Pancreas (tissue), 10 donors: Measurements from ENCODE around the gene MPZL3. TPM values are rescaled to one million over a fixed set of nuclear protein-coding genes. Genes with fewer than 3 reads are reported as not detected.

Experiments
- ATAC-seq, 4 donors: fragments of 200-7000 bp; cut with Tn5 transposase; one replicate each; pipeline versions ENCODE4 v1.8.0 to v1.9.1; 2020; ENCODE audit warnings: mild to moderate bottlenecking in 4 of 4, moderate library complexity in 4 of 4
- DNase-seq, 6 donors: peaks; one replicate each; pipeline ENCODE4 v3.0.0-alpha.2; 2020
- FAIRE-seq: peaks from 2 replicates; lab custom pipeline; 2012; peaks lifted over from hg19 to GRCh38; lab: Jason Lieb, UNC
- H3K27ac ChIP-seq, 4 donors: fragments of 200-600 bp; sonication (generic); 1 replicate in 3 of 4; 2 replicates in 1 of 4; pipeline versions ENCODE4 v1.5.0 to v1.8.0; 2020
- H3K27me3 ChIP-seq, 4 donors: fragments of 200-600 bp; one replicate each; pipeline ENCODE4 v1.8.0; 2021
- H3K36me3 ChIP-seq, 3 donors: fragments of 200-600 bp; sonication (generic) in 1 of 3; one replicate each; pipeline versions ENCODE4 v1.5.0 to v1.8.0; 2020 to 2021
- H3K4me1 ChIP-seq, 3 donors: fragments of 200-600 bp; one replicate each; pipeline ENCODE4 v1.8.0; 2021
- H3K4me3 ChIP-seq, 4 donors: fragments of 200-600 bp; sonication (generic) in 2 of 4; one replicate each; pipeline versions ENCODE4 v1.5.0 to v1.8.0; 2020 to 2021
- H3K9me3 ChIP-seq, 4 donors: fragments of 200-600 bp; one replicate each; pipeline ENCODE4 v1.8.0; 2021
- WGBS, 2 donors: extraction: QIAGEN DNeasy Blood & Tissue Kit; methylation state at CpG; one replicate each; pipeline ENCODE4 v1.1.7; 2013; 5-methylcytosine and 5-hydroxymethylcytosine counted together
- intact Hi-C, 3 donors: fragments of 100-400 bp; cut with DNase I; formaldehyde crosslinking; loops; one replicate each; pipeline versions ENCODE4 v1.11.1 to v1.14.2; 2022
- polyA plus RNA-seq, 2 donors: library from polyadenylated mRNA; stranded (reverse); fragments of 200-250 nt; gene quantifications; one replicate each; pipeline ENCODE4 v1.2.3, GENCODE V29; 2013
- total RNA-seq, 6 donors: library from RNA; stranded (reverse); fragmentation: NEBNext Ultra II Directional in 4 of 6; extraction: Animal tissue kit (Norgen Biotek cat#: 25700) in 4 of 6; gene quantifications; one replicate each; pipeline versions ENCODE4 v1.2.1 to v1.2.4, GENCODE V29; 2021 to 2023
- TF ChIP-seq, protein P1 (sequence below), 4 donors: fragments of 200-600 bp; sonication (generic) in 3 of 4; IDR thresholded peaks; one replicate each; pipeline versions ENCODE4 v1.5.0 to v1.8.0; 2021; ENCODE audit warnings: antibody characterized with exemption in 4 of 4
- donor health status: healthy with polysubstance abuse.
- donor health status: DM: no; HTN: no; CAD: no; lungs with moderate emphysema.
- donor health status: DM: no; HTN: no; CAD: no.
- donor health status: control.
- donor health status: control.
- donor health status: Bipolar disorder and iron deficiency.
- donor health status: DM: yes; HTN: yes; CAD: no.
- donor health status: DM: no; HTN: no; CAD: no.
- donor health status: DM: no; HTN: no; CAD: no.
- donor health status: DM: yes; HTN: yes; CAD: no.

MPZL3 gene
- total and polyA plus RNA-seq, 8 donors: 3.8 to 8.0 (median 5.2) TPM

- intact Hi-C loops: no loop called here
Observed at GRCh38 chr11:118258410-118258809, 6.2 kb upstream of the MPZL3 start.

DNA sequence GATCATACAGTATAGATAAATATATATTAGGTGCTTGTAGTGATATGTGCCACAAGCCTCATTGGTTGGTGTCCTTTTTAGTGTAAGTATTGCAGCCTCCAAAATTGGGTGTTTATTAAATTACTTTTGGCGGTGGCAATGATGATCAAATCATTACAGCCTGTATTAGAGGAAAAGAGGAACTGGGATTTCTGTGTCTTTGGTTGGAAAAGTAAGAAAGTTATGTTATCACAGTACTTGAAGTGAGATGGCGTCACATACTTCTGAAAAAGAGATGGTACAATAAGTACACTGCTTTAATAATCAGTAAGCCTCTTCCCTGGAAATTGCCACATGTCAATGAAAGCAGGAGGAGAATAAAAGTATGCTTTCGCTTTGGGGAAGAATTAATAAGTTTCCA lies 523 bp upstream of the MPZL3 start:
- ATAC-seq (peak in 2 of 4 donors; percentile 5 to 18), FAIRE-seq (no peak), DNase-seq (no peak)
- peak overlapping the region; percentile 90 to 99 (median 96) for H3K27ac ChIP-seq
- no peaks in the 10 kb centered on the region for H3K9me3 ChIP-seq
- TF ChIP-seq, protein P1, sequence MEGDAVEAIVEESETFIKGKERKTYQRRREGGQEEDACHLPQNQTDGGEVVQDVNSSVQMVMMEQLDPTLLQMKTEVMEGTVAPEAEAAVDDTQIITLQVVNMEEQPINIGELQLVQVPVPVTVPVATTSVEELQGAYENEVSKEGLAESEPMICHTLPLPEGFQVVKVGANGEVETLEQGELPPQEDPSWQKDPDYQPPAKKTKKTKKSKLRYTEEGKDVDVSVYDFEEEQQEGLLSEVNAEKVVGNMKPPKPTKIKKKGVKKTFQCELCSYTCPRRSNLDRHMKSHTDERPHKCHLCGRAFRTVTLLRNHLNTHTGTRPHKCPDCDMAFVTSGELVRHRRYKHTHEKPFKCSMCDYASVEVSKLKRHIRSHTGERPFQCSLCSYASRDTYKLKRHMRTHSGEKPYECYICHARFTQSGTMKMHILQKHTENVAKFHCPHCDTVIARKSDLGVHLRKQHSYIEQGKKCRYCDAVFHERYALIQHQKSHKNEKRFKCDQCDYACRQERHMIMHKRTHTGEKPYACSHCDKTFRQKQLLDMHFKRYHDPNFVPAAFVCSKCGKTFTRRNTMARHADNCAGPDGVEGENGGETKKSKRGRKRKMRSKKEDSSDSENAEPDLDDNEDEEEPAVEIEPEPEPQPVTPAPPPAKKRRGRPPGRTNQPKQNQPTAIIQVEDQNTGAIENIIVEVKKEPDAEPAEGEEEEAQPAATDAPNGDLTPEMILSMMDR (IDR thresholded peaks at IDR 0.05): no peak
- H3K36me3 ChIP-seq: no peaks in the 10 kb centered on the region
- peaks cover 0 to 10% (median 6%) of the 10 kb centered on the region in 3 donors for H3K4me1 ChIP-seq
- H3K4me3 ChIP-seq: peak overlapping the region; percentile 47 to 92 (median 62)
- intact Hi-C loops: no loop called here
- 25 to 32% methylated on average over 3 of the region's 3 CpGs for WGBS, 2 donors
- H3K27me3 ChIP-seq: no peaks in the 10 kb centered on the region

More at GRCh38 chr11:118258410-118258809, 6.2 kb upstream of the MPZL3 start:
- no peak for DNase-seq
- H3K4me1 ChIP-seq: peaks cover 0 to 18% (median under 1%) of the 10 kb centered on the region in 3 donors
- 0 to 96% methylated on average over 1 of the region's 1 CpG for whole genome bisulfite sequencing, 2 donors
- H3K27me3 ChIP-seq: no peaks in the 10 kb centered on the region
- no peak for ATAC-seq
- no peaks in the 10 kb centered on the region for H3K9me3 ChIP-seq
- no peaks in the 10 kb centered on the region for H3K36me3 ChIP-seq
- TF ChIP-seq, protein P1 (IDR thresholded peaks at IDR 0.05): no peak
- no peak overlapping the region for H3K27ac ChIP-seq
- FAIRE-seq: no peak
- H3K4me3 ChIP-seq: no peak overlapping the region

GRCh38 chr11:118247041-118247440 lies 5.1 kb downstream of the MPZL3 start:
- TF ChIP-seq, protein P1 (IDR thresholded peaks at IDR 0.05): no peak
- peak in 3 of 4 donors; percentile 14 to 74 (median 55) for ATAC-seq

DNA sequence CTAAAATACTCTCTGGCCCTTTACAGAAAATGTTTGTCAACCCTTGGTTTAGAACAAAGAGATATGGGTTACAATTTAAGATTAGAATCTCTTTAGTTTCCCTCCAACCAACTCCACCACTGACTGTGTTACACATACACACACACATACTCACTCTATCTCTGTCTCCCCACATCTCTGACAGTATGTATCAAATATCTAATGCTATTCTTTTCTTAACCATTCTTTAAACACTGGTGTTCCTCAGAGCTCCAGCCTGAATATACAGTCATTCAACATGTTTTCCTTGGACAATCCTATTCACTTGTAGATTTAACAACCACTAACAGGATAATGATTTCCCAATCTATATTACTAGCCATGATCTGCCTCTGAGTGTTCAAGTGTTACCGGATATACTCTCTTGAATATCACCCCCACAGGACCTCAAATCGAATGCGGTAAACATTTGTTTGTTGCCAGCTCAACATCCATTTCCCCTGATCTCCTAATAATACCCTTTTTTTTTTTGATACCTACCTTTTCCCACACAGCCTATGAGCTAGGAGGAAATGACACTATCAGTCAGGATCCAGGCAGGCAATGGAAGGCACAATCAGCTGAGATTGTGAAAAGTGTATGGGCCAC lies 6.1 kb downstream of the MPZL3 start:
- intact Hi-C loops: no loop called here
- H3K4me1 ChIP-seq: peaks cover 4 to 13% (median 11%) of the 10 kb centered on the region in 3 donors
- no peaks in the 10 kb centered on the region for H3K9me3 ChIP-seq
- TF ChIP-seq, protein P1 (IDR thresholded peaks at IDR 0.05): no peak
- ATAC-seq (no peak), FAIRE-seq (no peak), DNase-seq (no peak)
- H3K4me3 ChIP-seq: no peak overlapping the region
- H3K27me3 ChIP-seq: no peaks in the 10 kb centered on the region
- WGBS, 2 donors: 89 to 91% methylated on average over 3 of the region's 3 CpGs
- H3K36me3 ChIP-seq: no peaks in the 10 kb centered on the region
- no peak overlapping the region for H3K27ac ChIP-seq

More at GRCh38 chr11:118247041-118247440, 5.1 kb downstream of the MPZL3 start:
- intact Hi-C loops: no loop called here
- H3K4me1 ChIP-seq: peaks cover 0 to 3% (median 2%) of the 10 kb centered on the region in 3 donors
- no peak overlapping the region for H3K4me3 ChIP-seq
- WGBS, 2 donors: 58 to 64% methylated on average over 1 of the region's 1 CpG
- H3K36me3 ChIP-seq: no peaks in the 10 kb centered on the region
- H3K27ac ChIP-seq: peak overlapping the region in 1 of 4 donors; percentile 41
- H3K27me3 ChIP-seq: no peaks in the 10 kb centered on the region
- DNase-seq (no peak), FAIRE-seq (no peak)
- H3K9me3 ChIP-seq: no peaks in the 10 kb centered on the region
